MM.1S (cell line): Measurements from ENCODE around the gene HS1BP3.

Experiments used
- DNase-seq: peaks from one replicate; pipeline ENCODE4 v3.0.0-alpha.2; 2015
- H2AFZ ChIP-seq: fragments of 300-600 bp; sonication (generic); 2 replicates; pipeline ENCODE4 v1.6.0; 2016; ENCODE audit warnings: antibody characterized with exemption, low read length
- H3F3A ChIP-seq: fragments of 300-600 bp; sonication (generic); 2 replicates; pipeline ENCODE4 v1.6.1; 2016; ENCODE audit warnings: mild to moderate bottlenecking, antibody characterized with exemption, low read length, moderate library complexity, mixed read lengths; ENCODE audit not compliant: insufficient read depth
- H3K27ac ChIP-seq: fragments of 300-600 bp; sonication (generic); 2 replicates; pipeline ENCODE4 v1.5.1; 2016; ENCODE audit warnings: mild to moderate bottlenecking, low read length
- H3K27me3 ChIP-seq: fragments of 300-600 bp; sonication (generic); replicated peaks from 2 replicates; pipeline ENCODE4 v1.6.0; 2016; ENCODE audit warnings: low read length; ENCODE audit not compliant: insufficient read depth
- H3K36me3 ChIP-seq: fragments of 300-600 bp; sonication (generic); replicated peaks from 2 replicates; pipeline ENCODE4 v1.6.1; 2016; ENCODE audit warnings: mild to moderate bottlenecking, low read length, mixed read lengths; ENCODE audit not compliant: insufficient read depth
- H3K4me1 ChIP-seq: fragments of 300-600 bp; sonication (generic); 2 replicates; pipeline ENCODE4 v1.6.1; 2016; ENCODE audit warnings: low read length, mixed read lengths
- H3K4me2 ChIP-seq: fragments of 300-600 bp; sonication (generic); 2 replicates; pipeline ENCODE4 v1.6.0; 2016; ENCODE audit warnings: low read depth, low read length
- H3K4me3 ChIP-seq: fragments of 300-600 bp; sonication (generic); 2 replicates; pipeline ENCODE4 v1.5.1; 2016; ENCODE audit warnings: low read length, mixed read lengths
- H3K79me2 ChIP-seq: fragments of 300-600 bp; sonication (generic); 2 replicates; pipeline ENCODE4 v1.6.1; 2016; ENCODE audit warnings: mixed run types, low read length, mixed read lengths
- H3K9ac ChIP-seq: fragments of 300-600 bp; sonication (generic); 2 replicates; pipeline ENCODE4 v1.6.1; 2016; ENCODE audit warnings: low read length, mixed read lengths
- H3K9me2 ChIP-seq: fragments of 300-600 bp; sonication (generic); replicated peaks from 2 replicates; pipeline ENCODE4 v1.6.1; 2016; ENCODE audit warnings: mild to moderate bottlenecking, low read length, mixed read lengths; ENCODE audit not compliant: insufficient read depth
- H3K9me3 ChIP-seq: fragments of 300-600 bp; sonication (generic); replicated peaks from 2 replicates; pipeline ENCODE4 v1.6.1; 2016; ENCODE audit warnings: mild to moderate bottlenecking, low read length, mixed read lengths; ENCODE audit not compliant: insufficient read depth
- H4K20me1 ChIP-seq: fragments of 300-600 bp; sonication (generic); 2 replicates; pipeline ENCODE4 v1.6.1; 2016; ENCODE audit warnings: mild to moderate bottlenecking, low read length, moderate library complexity, mixed read lengths; ENCODE audit not compliant: insufficient read depth
- EZH2 ChIP-seq: fragments of 300-600 bp; sonication (generic); optimal IDR thresholded peaks from 2 replicates; pipeline ENCODE3; 2017; ENCODE audit warnings: low read depth, mild to moderate bottlenecking, antibody characterized with exemption, low read length, mixed read lengths
- EZH2phosphoT487 ChIP-seq: fragments of 300-600 bp; sonication (generic); IDR thresholded peaks from 2 replicates; pipeline ENCODE4 v1.6.1; 2018; ENCODE audit warnings: antibody characterized with exemption, low read length
- TF ChIP-seq, protein P1 (sequence below): fragments of 300-600 bp; sonication (generic); IDR thresholded peaks from 2 replicates; pipeline ENCODE4 v1.5.1; 2016; ENCODE audit warnings: antibody characterized with exemption, low read length, mixed read lengths

HS1BP3 gene

DNA sequence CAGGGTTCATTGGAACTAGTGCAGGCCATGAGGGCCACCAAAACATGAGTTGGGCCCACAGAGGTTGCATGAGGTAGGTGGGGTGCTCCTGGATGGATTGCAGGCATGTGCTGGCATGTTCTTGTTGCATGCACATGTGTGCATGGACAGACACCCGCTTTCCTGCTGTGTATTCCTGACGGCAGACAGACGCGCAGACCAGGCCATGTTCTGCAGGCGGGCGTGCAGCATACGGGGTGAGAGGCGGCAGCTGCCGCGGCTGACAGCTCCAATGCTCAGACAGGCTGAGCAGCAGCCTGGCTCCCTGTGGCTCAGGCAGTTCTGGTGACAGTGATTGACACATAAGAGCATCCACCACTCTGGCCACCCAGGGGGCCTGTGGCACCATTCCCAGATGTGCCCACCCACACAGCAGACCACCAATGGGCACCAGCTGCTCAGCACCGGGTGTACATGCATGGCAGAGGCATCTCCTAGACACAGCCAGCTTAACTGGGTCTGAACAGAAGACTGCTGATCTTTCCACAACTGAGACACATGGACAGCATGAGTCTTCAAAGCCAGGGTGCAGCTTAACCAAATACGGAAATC is 21.2 kb downstream of the HS1BP3 start:
- no peak overlapping the region for H3K4me2 ChIP-seq
- H3K9me3 ChIP-seq, result no peaks in the 10 kb centered on the region
- H3K27me3 ChIP-seq, result no peaks in the 10 kb centered on the region
- no peak for DNase-seq
- H3K27ac ChIP-seq, result no peak overlapping the region
- TF ChIP-seq EZH2phosphoT487, result no peak
- no peak for TF ChIP-seq EZH2
- TF ChIP-seq, protein P1, sequence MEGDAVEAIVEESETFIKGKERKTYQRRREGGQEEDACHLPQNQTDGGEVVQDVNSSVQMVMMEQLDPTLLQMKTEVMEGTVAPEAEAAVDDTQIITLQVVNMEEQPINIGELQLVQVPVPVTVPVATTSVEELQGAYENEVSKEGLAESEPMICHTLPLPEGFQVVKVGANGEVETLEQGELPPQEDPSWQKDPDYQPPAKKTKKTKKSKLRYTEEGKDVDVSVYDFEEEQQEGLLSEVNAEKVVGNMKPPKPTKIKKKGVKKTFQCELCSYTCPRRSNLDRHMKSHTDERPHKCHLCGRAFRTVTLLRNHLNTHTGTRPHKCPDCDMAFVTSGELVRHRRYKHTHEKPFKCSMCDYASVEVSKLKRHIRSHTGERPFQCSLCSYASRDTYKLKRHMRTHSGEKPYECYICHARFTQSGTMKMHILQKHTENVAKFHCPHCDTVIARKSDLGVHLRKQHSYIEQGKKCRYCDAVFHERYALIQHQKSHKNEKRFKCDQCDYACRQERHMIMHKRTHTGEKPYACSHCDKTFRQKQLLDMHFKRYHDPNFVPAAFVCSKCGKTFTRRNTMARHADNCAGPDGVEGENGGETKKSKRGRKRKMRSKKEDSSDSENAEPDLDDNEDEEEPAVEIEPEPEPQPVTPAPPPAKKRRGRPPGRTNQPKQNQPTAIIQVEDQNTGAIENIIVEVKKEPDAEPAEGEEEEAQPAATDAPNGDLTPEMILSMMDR, result no peak
- H3K9me2 ChIP-seq, result no peaks in the 10 kb centered on the region
- no peak overlapping the region for H3K4me3 ChIP-seq
- no peak overlapping the region for H2AFZ ChIP-seq
- no peaks in the 10 kb centered on the region for H4K20me1 ChIP-seq
- no peaks in the 10 kb centered on the region for H3K36me3 ChIP-seq
- no peaks in the 10 kb centered on the region for H3K79me2 ChIP-seq
- peaks cover 15% of the 10 kb centered on the region for H3K4me1 ChIP-seq
- H3F3A ChIP-seq, result peaks cover 12% of the 10 kb centered on the region; the same call in 1 of the 2 replicates
- H3K9ac ChIP-seq, result no peak overlapping the region

DNA sequence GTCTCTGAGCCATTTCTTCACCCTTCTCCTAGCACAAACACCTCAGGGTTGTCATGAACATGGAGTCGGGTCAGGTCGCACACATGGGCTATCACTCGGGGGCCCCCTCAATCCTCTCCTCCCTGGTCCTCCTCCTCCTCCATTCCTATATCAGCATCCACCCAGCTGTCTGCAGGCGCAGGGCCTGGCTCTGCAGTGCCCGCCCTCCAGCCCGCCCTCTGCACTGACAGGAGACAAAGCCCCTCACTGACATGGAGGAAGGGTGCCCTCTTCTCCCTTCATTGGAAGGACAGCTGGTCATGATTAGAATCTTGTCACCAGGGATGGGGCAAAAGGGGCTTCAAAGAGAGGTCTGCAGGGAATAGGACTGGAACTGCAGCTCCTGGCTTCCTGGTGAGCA is 21.7 kb downstream of the HS1BP3 start:
- H2AFZ ChIP-seq, result no peak overlapping the region

DNA sequence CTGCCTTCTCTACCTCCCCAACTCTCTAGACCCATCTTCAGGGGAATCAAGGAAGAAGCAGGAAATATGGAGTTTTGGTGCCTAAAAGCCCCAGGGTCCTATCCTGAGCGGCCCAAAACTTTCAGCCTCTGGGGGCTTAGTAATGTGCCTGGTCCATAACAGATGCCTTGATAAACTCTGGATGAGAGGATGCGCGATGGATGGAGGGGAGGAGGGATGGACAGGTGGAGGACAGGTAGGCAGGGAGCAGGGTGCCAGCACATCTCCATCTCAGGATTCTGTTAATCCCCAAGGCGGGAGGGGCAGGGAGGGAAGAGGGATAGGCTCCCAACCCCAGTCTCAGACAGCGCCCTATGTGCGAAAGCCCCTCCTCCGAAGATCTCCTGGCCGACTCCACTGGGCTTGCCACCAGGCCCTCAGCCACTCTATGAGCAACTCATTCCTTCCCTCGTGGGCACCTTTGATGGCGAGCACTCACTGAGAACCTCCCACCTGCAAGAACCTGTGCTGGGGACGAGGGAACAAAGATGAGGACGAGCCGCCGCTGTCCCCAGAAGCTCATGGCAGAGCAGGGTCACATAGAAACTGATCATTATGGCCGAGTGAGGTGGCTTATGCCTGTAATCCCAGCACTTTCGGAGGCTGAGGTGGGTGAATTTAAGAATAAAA is 23.1 kb downstream of the HS1BP3 start:
- Histone ChIP-seq H3K36me3 (no peaks in the 10 kb centered on the region), H4K20me1 (no peaks in the 10 kb centered on the region), H3F3A (peaks cover under 1% of the 10 kb centered on the region; the same call in 1 of the 2 replicates), H2AFZ (no peak overlapping the region), H3K27me3 (no peaks in the 10 kb centered on the region), H3K4me1 (peaks cover under 1% of the 10 kb centered on the region), H3K27ac (no peak overlapping the region), H3K4me3 (no peak overlapping the region), H3K9me3 (no peaks in the 10 kb centered on the region), H3K4me2 (no peak overlapping the region), H3K9ac (no peak overlapping the region), H3K9me2 (no peaks in the 10 kb centered on the region), H3K79me2 (no peaks in the 10 kb centered on the region)
- DNase-seq, result no peak
- no peak for TF ChIP-seq EZH2
- TF ChIP-seq, protein P1, result no peak
- TF ChIP-seq EZH2phosphoT487, result no peak

More for the DNA sequence above, 21.7 kb downstream of the HS1BP3 start:
- H3K4me1 ChIP-seq, result peaks cover 12% of the 10 kb centered on the region
- no peaks in the 10 kb centered on the region for H3K79me2 ChIP-seq
- no peaks in the 10 kb centered on the region for H3K27me3 ChIP-seq
- no peaks in the 10 kb centered on the region for H3K9me2 ChIP-seq
- H3K9ac ChIP-seq, result no peak overlapping the region
- no peaks in the 10 kb centered on the region for H4K20me1 ChIP-seq
- no peak for DNase-seq
- no peak overlapping the region for H3K4me3 ChIP-seq
- peaks cover 7% of the 10 kb centered on the region; the same call in 1 of the 2 replicates for H3F3A ChIP-seq
- H3K9me3 ChIP-seq, result no peaks in the 10 kb centered on the region
- H3K27ac ChIP-seq, result no peak overlapping the region
- H3K4me2 ChIP-seq, result no peak overlapping the region
- H3K36me3 ChIP-seq, result no peaks in the 10 kb centered on the region
- TF ChIP-seq EZH2, result no peak
- TF ChIP-seq, protein P1, result no peak
- no peak for TF ChIP-seq EZH2phosphoT487
